Mucosa of stomach (tissue), 1 donor: Measurements from ENCODE around the gene NAT16.
"Not testable (repeated sequence)": the region's sequence is repeated elsewhere in the genome, so short reads cannot be mapped to it uniquely, and the experiment has no call there.

Source experiments
- H3K27me3 ChIP-seq: one replicate; pipeline ENCODE4 v1.7.0; 2013; ENCODE audit warnings: mild to moderate bottlenecking, low read length; ENCODE audit not compliant: control insufficient read depth, insufficient read depth
- H3K36me3 ChIP-seq: one replicate; pipeline ENCODE4 v1.7.0; 2013; ENCODE audit warnings: low read length; ENCODE audit not compliant: control insufficient read depth, insufficient read depth
- H3K4me1 ChIP-seq: one replicate; pipeline ENCODE4 v1.7.0; 2013; ENCODE audit warnings: mild to moderate bottlenecking, low read length; ENCODE audit not compliant: control insufficient read depth, insufficient read depth
- H3K4me3 ChIP-seq: one replicate; pipeline ENCODE4 v1.7.0; 2013; ENCODE audit warnings: low read length
- H3K9ac ChIP-seq: one replicate; pipeline ENCODE4 v1.7.0; 2013; ENCODE audit warnings: mild to moderate bottlenecking, low read length, moderate library complexity
- H3K9me3 ChIP-seq: one replicate; pipeline ENCODE4 v1.7.0; 2013; ENCODE audit warnings: mild to moderate bottlenecking, low read length, moderate library complexity; ENCODE audit not compliant: control insufficient read depth
- donor health status: Pancreatic carcinoma.

Gene NAT16

GRCh38 chr7:101137651-101138212 lies 42.4 kb downstream of the NAT16 start:
- Histone ChIP-seq H3K4me3 (no peak overlapping the region), H3K9ac (peak overlapping the region; percentile 28)

GRCh38 chr7:101134399-101134980 lies 45.6 kb downstream of the NAT16 start:
- H3K27me3 ChIP-seq: no peaks in the 10 kb centered on the region
- no peak overlapping the region for H3K4me3 ChIP-seq
- no peaks in the 10 kb centered on the region for H3K36me3 ChIP-seq
- H3K9me3 ChIP-seq: no peaks in the 10 kb centered on the region
- no peak overlapping the region for H3K9ac ChIP-seq
- H3K4me1 ChIP-seq: peaks cover 9% of the 10 kb centered on the region

More at GRCh38 chr7:101137651-101138212, 42.4 kb downstream of the NAT16 start:
- H3K9me3 ChIP-seq: no peaks in the 10 kb centered on the region
- H3K4me1 ChIP-seq: peaks cover 9% of the 10 kb centered on the region
- H3K36me3 ChIP-seq: no peaks in the 10 kb centered on the region
- no peaks in the 10 kb centered on the region for H3K27me3 ChIP-seq

GRCh38 chr7:101133621-101134398 lies 46.3 kb downstream of the NAT16 start:
- no peaks in the 10 kb centered on the region for H3K27me3 ChIP-seq
- H3K9ac ChIP-seq: no peak overlapping the region
- peaks cover 9% of the 10 kb centered on the region for H3K4me1 ChIP-seq
- H3K9me3 ChIP-seq: no peaks in the 10 kb centered on the region
- H3K4me3 ChIP-seq: no peak overlapping the region
- H3K36me3 ChIP-seq: no peaks in the 10 kb centered on the region

GRCh38 chr7:101132626-101133600 lies 47.2 kb downstream of the NAT16 start:
- not testable (repeated sequence) for H3K4me3 ChIP-seq, H3K9ac ChIP-seq, H3K9me3 ChIP-seq, H3K27me3 ChIP-seq, H3K36me3 ChIP-seq, H3K4me1 ChIP-seq

GRCh38 chr7:101129603-101130117 lies 50.4 kb downstream of the NAT16 start:
- H3K36me3 ChIP-seq: no peaks in the 10 kb centered on the region
- no peaks in the 10 kb centered on the region for H3K9me3 ChIP-seq
- no peak overlapping the region for H3K9ac ChIP-seq
- peaks cover 18% of the 10 kb centered on the region for H3K4me1 ChIP-seq
- no peak overlapping the region for H3K4me3 ChIP-seq
- peaks cover 14% of the 10 kb centered on the region for H3K27me3 ChIP-seq

GRCh38 chr7:101128040-101128834 lies 51.9 kb downstream of the NAT16 start:
- Histone ChIP-seq H3K4me1 (peaks cover 24% of the 10 kb centered on the region), H3K4me3 (no peak overlapping the region), H3K9me3 (no peaks in the 10 kb centered on the region), H3K9ac (no peak overlapping the region), H3K36me3 (no peaks in the 10 kb centered on the region), H3K27me3 (peaks cover 16% of the 10 kb centered on the region)

- Histone ChIP-seq H3K9me3 (no peaks in the 10 kb centered on the region), H3K9ac (peak overlapping the region; percentile 28), H3K36me3 (no peaks in the 10 kb centered on the region), H3K4me1 (peaks cover 28% of the 10 kb centered on the region), H3K27me3 (peaks cover 18% of the 10 kb centered on the region), H3K4me3 (no peak overlapping the region)
These were observed 52.5 kb downstream of the NAT16 start for GRCh38 chr7:101127460-101128039.

- H3K27me3 ChIP-seq: peaks cover 18% of the 10 kb centered on the region
- no peaks in the 10 kb centered on the region for H3K9me3 ChIP-seq
- H3K36me3 ChIP-seq: no peaks in the 10 kb centered on the region
- H3K4me1 ChIP-seq: peaks cover 35% of the 10 kb centered on the region
- no peak within 1 kb of the TSS for H3K4me3 ChIP-seq
- H3K9ac ChIP-seq: peak within 1 kb of the TSS; percentile 45
These were observed 53.2 kb downstream of the NAT16 start, which contains the start of gene SERPINE1 for GRCh38 chr7:101126651-101127459. TSS of gene SERPINE1 (plus strand) at chr7:101127104. CDS start at chr7:101128394, 1,290 bp downstream.

GRCh38 chr7:101125989-101126650 lies 54.0 kb downstream of the NAT16 start:
- H3K4me1 ChIP-seq: peaks cover 37% of the 10 kb centered on the region
- no peak overlapping the region for H3K4me3 ChIP-seq
- H3K27me3 ChIP-seq: peaks cover 18% of the 10 kb centered on the region
- peak overlapping the region; percentile 45 for H3K9ac ChIP-seq
- no peaks in the 10 kb centered on the region for H3K36me3 ChIP-seq
- no peaks in the 10 kb centered on the region for H3K9me3 ChIP-seq
